ENCODE measurements around the gene EIF3K. TPM values are rescaled to one million over a fixed set of nuclear protein-coding genes. Genes with fewer than 3 reads are reported as not detected.

Gene EIF3K
- total RNA-seq, 1 experiment from 2014 or later, result 375 TPM

- intact Hi-C loops (cut with micrococcal nuclease), result loop anchor here (2.0 kb wide), 1 partner anchor 35 kb away; no protein-coding TSS in a partner anchor
- no TSS peak for BruUV-seq (replicated peaks)
- no peaks in the 10 kb centered on the region for H3K27me3 Mint-ChIP-seq (ENCODE audit: insufficient read depth, unreplicated experiment)
- ChIA-PET CTCF (interaction anchor here (0.6 to 2.6 kb wide), 9 partner anchors 14 to 699 kb away, joined by 3 to 17 read pairs (median 3); no protein-coding TSS in a partner anchor), POLR2A (interaction anchor here (0.7 to 15.0 kb wide), 5 partner anchors 15 to 149 kb away, joined by 3 to 521 read pairs (median 4); partner anchors contain the start of genes ACTN4 and ECH1)
- H3K4me1 Mint-ChIP-seq (ENCODE audit: insufficient read depth, unreplicated experiment), result peaks cover 70% of the 10 kb centered on the region
- H3K27ac Mint-ChIP-seq (ENCODE audit: low read depth, unreplicated experiment), result peak overlapping the region; percentile 98
- TF ChIP-seq CTCF (IDR thresholded peaks at IDR 0.05; ENCODE audit: unreplicated experiment), result peak; percentile 37
- H3K4me3 Mint-ChIP-seq (ENCODE audit: unreplicated experiment), result peak overlapping the region; percentile 19
- peak; percentile 79 for DNase-seq (ENCODE audit: unreplicated experiment)
- peaks cover 35% of the 10 kb centered on the region for H3K36me3 Mint-ChIP-seq (ENCODE audit: insufficient read depth, unreplicated experiment)
- no peaks in the 10 kb centered on the region for H3K9me3 Mint-ChIP-seq (ENCODE audit: unreplicated experiment)
Measured at GRCh38 chr19:38685666-38686529, 66.9 kb downstream of the EIF3K start.

GRCh38 chr19:38686530-38686888 lies 67.5 kb downstream of the EIF3K start:
- no peaks in the 10 kb centered on the region for H3K27me3 Mint-ChIP-seq (ENCODE audit: insufficient read depth, unreplicated experiment)
- DNase-seq (ENCODE audit: unreplicated experiment), result no peak
- no peak for TF ChIP-seq CTCF (IDR thresholded peaks at IDR 0.05; ENCODE audit: unreplicated experiment)
- no peak overlapping the region for H3K4me3 Mint-ChIP-seq (ENCODE audit: unreplicated experiment)
- peaks cover 31% of the 10 kb centered on the region for H3K36me3 Mint-ChIP-seq (ENCODE audit: insufficient read depth, unreplicated experiment)
- ChIA-PET POLR2A (interaction anchor here (0.6 to 15.0 kb wide), 5 partner anchors 10 to 148 kb away, joined by 3 to 521 read pairs (median 3); partner anchors contain the start of genes ACTN4 and ECH1), CTCF (interaction anchor here (0.6 to 2.6 kb wide), 10 partner anchors 14 to 699 kb away, joined by 3 to 17 read pairs (median 3); no protein-coding TSS in a partner anchor)
- H3K9me3 Mint-ChIP-seq (ENCODE audit: unreplicated experiment), result no peaks in the 10 kb centered on the region
- no TSS peak for BruUV-seq (replicated peaks)
- H3K4me1 Mint-ChIP-seq (ENCODE audit: insufficient read depth, unreplicated experiment), result peaks cover 65% of the 10 kb centered on the region
- H3K27ac Mint-ChIP-seq (ENCODE audit: low read depth, unreplicated experiment), result peak overlapping the region; percentile 98
- intact Hi-C loops (cut with micrococcal nuclease), result no loop called here

Other genes with a start within 250 kb of the EIF3K start
- 289 and 311 TPM in 2 replicates for gene PSMD8, start 244.6 kb upstream of the EIF3K start, total RNA-seq (2022)
- 0.27 and 1.4 TPM in 2 replicates for gene GGN, start 231.2 kb upstream of the EIF3K start, total RNA-seq (2022)
- gene SPRED3, start 230.5 kb upstream of the EIF3K start, total RNA-seq (2022), result 5.6 and 9.0 TPM in 2 replicates
- gene FAM98C, start 216.1 kb upstream of the EIF3K start, total RNA-seq (2022), result 18.8 and 19.9 TPM in 2 replicates
- not detected in 2 replicates for gene RASGRP4, start 193.0 kb upstream of the EIF3K start, total RNA-seq (2022)
- gene RYR1, start 185.5 kb upstream of the EIF3K start, total RNA-seq (2022), result 0.28 and 0.32 TPM in 2 replicates
- 0.56 and 1.9 TPM in 2 replicates for gene MAP4K1, start 1.2 kb upstream of the EIF3K start, total RNA-seq (2022)
- gene ACTN4, start 28.5 kb downstream of the EIF3K start, total RNA-seq (2022), result 300 and 320 TPM in 2 replicates
- not detected in 2 replicates for gene CAPN12, start 125.3 kb downstream of the EIF3K start, total RNA-seq (2022)
- gene LGALS7, start 154.3 kb downstream of the EIF3K start, total RNA-seq (2022), result 1.1 TPM in 1 of 2 replicates, not detected in the other
- 2.5 and 2.6 TPM in 2 replicates for gene LGALS7B, start 170.0 kb downstream of the EIF3K start, total RNA-seq (2022)
- gene LGALS4, start 193.8 kb downstream of the EIF3K start, total RNA-seq (2022), result 0.61 TPM in 1 of 2 replicates, not detected in the other
- gene ECH1, start 212.6 kb downstream of the EIF3K start, total RNA-seq (2022), result 109 and 130 TPM in 2 replicates
- 288 and 421 TPM in 2 replicates for gene HNRNPL, start 230.8 kb downstream of the EIF3K start, total RNA-seq (2022)

Data from MCF 10A (cell line).